PC-9 (cell line): ENCODE results near the gene XRCC3. TPM values are rescaled to one million over a fixed set of nuclear protein-coding genes. Genes with fewer than 3 reads are reported as not detected.

Source experiments
- BruUV-seq: library from RNA; stranded (reverse); fragments of 400-500 nt; replicated peaks from 2 replicates; lab custom pipeline; 2021; lab: Mats Ljungman, UMichigan
- CTCF ChIA-PET: fragments of 300-600 bp; sonication (Branson Sonifier 250); formaldehyde crosslinking; loops from one replicate; lab custom pipeline; 2022; ENCODE audit warnings: antibody characterized with exemption; lab: Charles Lee
- POLR2A ChIA-PET: fragments of 300-600 bp; sonication (Branson Sonifier 250); formaldehyde crosslinking; loops from one replicate; lab custom pipeline; 2022; ENCODE audit warnings: antibody characterized with exemption; ENCODE audit not compliant: unreplicated experiment; lab: Charles Lee
- DNase-seq, 2 experiments: peaks; one replicate each; pipeline versions ENCODE4 v3.0.0 to v3.0.0-alpha.2; 2015 to 2022; ENCODE audit warnings: mixed read lengths in 1 of 2
- H2AFZ ChIP-seq: fragments of 200-600 bp; sonication (generic); 2 replicates; pipeline ENCODE4 v1.8.1; 2017; ENCODE audit warnings: antibody characterized with exemption
- H3F3A ChIP-seq: fragments of 200-600 bp; sonication (generic); 2 replicates; pipeline ENCODE4 v1.8.1; 2017; ENCODE audit warnings: antibody characterized with exemption, mild to moderate bottlenecking, low read depth; ENCODE audit not compliant: insufficient read depth
- H3K27ac ChIP-seq: fragments of 200-600 bp; sonication (generic); 2 replicates; pipeline ENCODE4 v1.6.1; 2016; ENCODE audit warnings: mixed run types
- H3K27me3 ChIP-seq: fragments of 200-600 bp; sonication (generic); 2 replicates; pipeline ENCODE4 v1.6.1; 2016; ENCODE audit warnings: low read depth, mixed run types; ENCODE audit not compliant: insufficient read depth
- H3K36me3 ChIP-seq: fragments of 200-600 bp; sonication (generic); 2 replicates; pipeline ENCODE4 v1.6.1; 2016; ENCODE audit warnings: low read depth, mixed run types
- H3K4me1 ChIP-seq: fragments of 200-600 bp; sonication (generic); replicated peaks from 2 replicates; pipeline ENCODE4 v1.6.1; 2016; ENCODE audit warnings: mixed run types; ENCODE audit not compliant: insufficient read depth
- H3K4me2 ChIP-seq: fragments of 200-600 bp; sonication (generic); 2 replicates; pipeline ENCODE4 v1.6.1; 2017; ENCODE audit warnings: mixed run types
- H3K4me3 ChIP-seq: fragments of 200-600 bp; sonication (generic); 2 replicates; pipeline ENCODE4 v1.6.1; 2016; ENCODE audit warnings: mixed run types
- H3K79me2 ChIP-seq: fragments of 200-600 bp; sonication (generic); 2 replicates; pipeline ENCODE4 v1.6.1; 2017; ENCODE audit warnings: low read depth, mixed run types
- H3K9me2 ChIP-seq: fragments of 200-600 bp; sonication (generic); 2 replicates; pipeline ENCODE4 v1.8.1; 2017; ENCODE audit warnings: mild to moderate bottlenecking; ENCODE audit not compliant: insufficient read depth
- H3K9me3 ChIP-seq: fragments of 200-600 bp; sonication (generic); 2 replicates; pipeline ENCODE4 v1.8.1; 2016; ENCODE audit warnings: low read depth; ENCODE audit not compliant: insufficient read depth
- H4K20me1 ChIP-seq: fragments of 200-600 bp; sonication (generic); 2 replicates; pipeline ENCODE4 v1.8.1; 2017; ENCODE audit not compliant: insufficient read depth
- CTCF ChIP-seq: fragments of 200-600 bp; sonication (generic); conservative IDR thresholded peaks from 2 replicates; pipeline ENCODE4 v1.6.1; 2017; ENCODE audit warnings: mixed run types, antibody characterized with exemption, mild to moderate bottlenecking, moderate library complexity
- EZH2 ChIP-seq: fragments of 200-600 bp; sonication (generic); IDR thresholded peaks from 2 replicates; pipeline ENCODE4 v1.8.0; 2017; ENCODE audit warnings: antibody characterized with exemption, low read depth
- intact Hi-C: fragments of 100-400 bp; cut with micrococcal nuclease; formaldehyde crosslinking; loops from one replicate; pipeline ENCODE4 v1.10.0; 2022; ENCODE audit not compliant: unreplicated experiment
- total RNA-seq: library from RNA; stranded (reverse); gene quantifications from 2 replicates; pipeline ENCODE4 v1.2.3, GENCODE V29; 2021

Gene XRCC3
- total RNA-seq, 1 experiment from 2014 or later = 65.1 TPM

GRCh38 chr14:103749452-103749851 is 34.2 kb upstream of the XRCC3 start:
- Histone ChIP-seq H3K9me2 (no peaks in the 10 kb centered on the region), H3K36me3 (no peaks in the 10 kb centered on the region), H3K79me2 (no peaks in the 10 kb centered on the region), H3K9me3 (no peaks in the 10 kb centered on the region), H3K4me1 (peaks cover 10% of the 10 kb centered on the region), H3K4me3 (no peak overlapping the region), H3K27ac (no peak overlapping the region), H3F3A (peaks cover 14% of the 10 kb centered on the region; the same call in 1 of the 2 replicates), H3K4me2 (no peak overlapping the region), H3K27me3 (no peaks in the 10 kb centered on the region), H2AFZ (no peak overlapping the region), H4K20me1 (no peaks in the 10 kb centered on the region)
- BruUV-seq = no TSS peak
- intact Hi-C loops = no loop called here
- TF ChIP-seq CTCF (no peak), EZH2 (no peak)
- no peak for DNase-seq
- ChIA-PET CTCF (no interaction called here), POLR2A (no interaction called here)

- Histone ChIP-seq H3K4me3 (no peak overlapping the region), H3K4me1 (peaks cover 9% of the 10 kb centered on the region), H2AFZ (no peak overlapping the region), H4K20me1 (no peaks in the 10 kb centered on the region), H3K27ac (no peak overlapping the region), H3F3A (0 out of 2 replicates have a peak, but pooled peaks cover 9% of the 10 kb centered on the region), H3K36me3 (no peaks in the 10 kb centered on the region), H3K79me2 (no peaks in the 10 kb centered on the region), H3K27me3 (no peaks in the 10 kb centered on the region), H3K9me2 (no peaks in the 10 kb centered on the region), H3K9me3 (no peaks in the 10 kb centered on the region), H3K4me2 (no peak overlapping the region)
- ChIA-PET POLR2A (no interaction called here), CTCF (no interaction called here)
- intact Hi-C loops = no loop called here
- DNase-seq = no peak
- no TSS peak for BruUV-seq
- TF ChIP-seq CTCF (no peak), EZH2 (no peak)
Observed at GRCh38 chr14:103748534-103748857, 33.2 kb upstream of the XRCC3 start.

- no peaks in the 10 kb centered on the region for H3K36me3 ChIP-seq
- H4K20me1 ChIP-seq = no peaks in the 10 kb centered on the region
- 0 out of 2 replicates have a peak, but pooled peaks cover 6% of the 10 kb centered on the region for H3F3A ChIP-seq
- no peaks in the 10 kb centered on the region for H3K27me3 ChIP-seq
- H3K79me2 ChIP-seq = no peaks in the 10 kb centered on the region
- no peak overlapping the region for H3K4me2 ChIP-seq
- no peak overlapping the region for H3K4me3 ChIP-seq
- H3K9me2 ChIP-seq = no peaks in the 10 kb centered on the region
- no peaks in the 10 kb centered on the region for H3K4me1 ChIP-seq
- H2AFZ ChIP-seq = no peak overlapping the region
- ChIA-PET CTCF (no interaction called here), POLR2A (no interaction called here)
- no TSS peak for BruUV-seq
- TF ChIP-seq EZH2 (no peak), CTCF (no peak)
- H3K27ac ChIP-seq = no peak overlapping the region
- DNase-seq = no peak
- intact Hi-C loops = no loop called here
- H3K9me3 ChIP-seq = no peaks in the 10 kb centered on the region
Observed at GRCh38 chr14:103746701-103747100, 31.4 kb upstream of the XRCC3 start.
